Bronchial smooth muscle cell (primary cell): Measurements from ENCODE around the gene NR2E1. TPM values are rescaled to one million over a fixed set of nuclear protein-coding genes. Genes with fewer than 3 reads are reported as not detected.

Source experiments
- total RNA-seq: library from RNA; depleted of rRNA; stranded (reverse); fragments of >200 nt; gene quantifications from 2 replicates; pipeline ENCODE4 v1.2.1, GENCODE V29; 2014

Gene NR2E1
- total RNA-seq: not detected in 2 replicates

GRCh38 chr6:108165714-108166663 is at the start of gene NR2E1:
TSS of gene NR2E1 (plus strand) at chr6:108166022. CDS start at chr6:108166766, 744 bp downstream.

Other genes starting within 250 kb of the NR2E1 start
- 17.9 and 24.3 TPM in 2 replicates for gene SEC63, start 207.8 kb upstream of the NR2E1 start, total RNA-seq
- gene OSTM1, start 91.3 kb upstream of the NR2E1 start, total RNA-seq: 14.0 and 20.0 TPM in 2 replicates
- 157 and 178 TPM in 2 replicates for gene SNX3, start 95.0 kb downstream of the NR2E1 start, total RNA-seq
- 2.8 and 3.0 TPM in 2 replicates for gene AFG1L, start 129.0 kb downstream of the NR2E1 start, total RNA-seq